Gastrocnemius medialis (tissue), 4 donors: Measurements from ENCODE around the gene MMEL1. TPM values are rescaled to one million over a fixed set of nuclear protein-coding genes. Genes with fewer than 3 reads are reported as not detected.

ENCODE experiments used
- ATAC-seq, 2 donors: fragments of 150-250 bp; one replicate each; pipeline ENCODE4 v1.9.1; 2016
- DNase-seq, 2 donors: peaks; one replicate each; pipeline ENCODE4 v3.0.0-alpha.2; 2019
- H3K27ac ChIP-seq, 4 donors: fragments of 200-600 bp; sonication (generic); 1 replicate in 1 of 4; 2 replicates in 3 of 4; pipeline ENCODE4 v1.5.1; 2016 to 2018; ENCODE audit warnings: mild to moderate bottlenecking in 2 of 4, moderate library complexity in 1 of 4
- H3K27me3 ChIP-seq, 3 donors: fragments of 200-600 bp; sonication (generic) in 2 of 3; 1 replicate in 1 of 3; 2 replicates in 2 of 3; pipeline versions ENCODE4 v1.5.1 to v1.6.0; 2016 to 2019; ENCODE audit warnings: mild to moderate bottlenecking in 1 of 3, moderate library complexity in 1 of 3
- H3K36me3 ChIP-seq, 2 donors: fragments of 200-600 bp; sonication (generic) in 1 of 2; one replicate each; pipeline ENCODE4 v1.5.1; 2017 to 2018
- H3K4me1 ChIP-seq, 2 donors: fragments of 200-600 bp; sonication (generic) in 1 of 2; one replicate each; pipeline ENCODE4 v1.5.1; 2016 to 2017; ENCODE audit warnings: mild to moderate bottlenecking in 2 of 2
- H3K4me3 ChIP-seq, 4 donors: fragments of 200-600 bp; sonication (generic) in 3 of 4; 1 replicate in 1 of 4; 2 replicates in 3 of 4; pipeline ENCODE4 v1.5.1; 2016 to 2019; ENCODE audit warnings: mild to moderate bottlenecking in 2 of 4
- H3K9me3 ChIP-seq, 3 donors: fragments of 200-600 bp; sonication (generic) in 2 of 3; 1 replicate in 1 of 3; 2 replicates in 2 of 3; pipeline ENCODE4 v1.5.1; 2016 to 2019
- POLR2A ChIP-seq, 2 donors: fragments of 450-650 bp; IDR thresholded peaks; one replicate each; pipeline ENCODE4 v1.6.1; 2017; ENCODE audit warnings: antibody characterized with exemption in 2 of 2, mild to moderate bottlenecking in 2 of 2, moderate library complexity in 2 of 2
- in situ Hi-C, 4 donors: fragments of 200-750 bp; cut with MboI; loops; one replicate each; pipeline versions ENCODE4 v1.15.0 to v1.8.0; 2017; ENCODE audit warnings: low sequenced_read_pairs in 4 of 4
- intact Hi-C: fragments of 100-400 bp; cut with DNase I; formaldehyde crosslinking; loops from one replicate; pipeline ENCODE4 v1.15.1; 2023; ENCODE audit warnings: low total_unique reads
- total RNA-seq, 4 donors: library from RNA; depleted of rRNA; stranded (reverse); fragments of >200 nt; gene quantifications; one replicate each; pipeline versions ENCODE4 v1.1.0 to v1.2.3, GENCODE V29; 2016
- TF ChIP-seq, protein P1 (sequence below), 5 experiments: fragments of 450-650 bp in 3 of 5; fragments of 200-600 bp in 2 of 5; sonication (generic) in 2 of 5; IDR thresholded peaks in 4 of 5; conservative IDR thresholded peaks in 1 of 5; 1 replicate in 4 of 5; 2 replicates in 1 of 5; pipeline ENCODE4 v1.5.1; 2016 to 2019; ENCODE audit warnings: antibody characterized with exemption in 5 of 5, mild to moderate bottlenecking in 3 of 5, moderate library complexity in 3 of 5

Gene MMEL1
- total RNA-seq, 4 donors from 2014 or later, result not detected

DNA sequence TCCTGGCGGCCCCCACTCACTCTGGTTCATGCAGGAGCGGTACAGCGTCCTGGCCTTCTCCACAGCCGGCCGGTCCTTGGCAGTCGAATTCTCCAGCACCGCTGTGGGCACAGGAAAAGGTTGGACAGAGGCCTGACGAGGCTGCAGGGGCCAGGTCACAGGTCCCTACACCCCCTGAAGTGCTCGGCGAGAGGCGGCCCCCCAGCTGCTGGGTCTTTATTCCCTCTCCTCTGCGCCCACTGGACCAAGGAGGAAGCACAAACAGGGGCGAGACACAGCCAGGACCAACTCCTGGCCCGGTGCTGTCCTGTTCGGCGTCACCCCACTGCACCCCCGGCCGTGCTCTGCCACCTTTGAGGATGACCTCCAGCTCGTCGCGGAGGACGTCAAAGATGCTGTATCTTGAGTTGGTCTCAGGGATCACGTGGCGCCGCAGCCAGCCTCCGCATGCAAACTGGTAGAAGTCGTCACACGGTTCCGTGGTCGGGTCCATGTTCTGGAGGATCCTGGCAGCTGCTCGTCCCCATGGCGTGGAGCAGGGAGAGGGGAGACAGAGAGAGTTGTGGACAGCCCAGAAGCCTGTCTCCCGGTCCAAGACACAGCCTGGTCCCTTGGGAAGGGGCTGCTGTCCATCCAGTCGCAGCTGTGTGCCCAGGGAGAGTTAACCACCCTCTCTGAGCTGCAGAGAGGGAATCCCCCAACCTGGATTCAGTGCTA, 23.3 kb downstream of the MMEL1 start:
- DNase-seq, result no peak
- Histone ChIP-seq H3K36me3 (no peaks in the 10 kb centered on the region), H3K4me3 (no peak overlapping the region), H3K27me3 (peaks cover 22 to 37% (median 27%) of the 10 kb centered on the region in 3 donors), H3K9me3 (no peaks in the 10 kb centered on the region), H3K4me1 (no peaks in the 10 kb centered on the region), H3K27ac (no peak overlapping the region)
- TF ChIP-seq POLR2A (IDR thresholded peaks at IDR 0.05), result no peak
- TF ChIP-seq, protein P1, sequence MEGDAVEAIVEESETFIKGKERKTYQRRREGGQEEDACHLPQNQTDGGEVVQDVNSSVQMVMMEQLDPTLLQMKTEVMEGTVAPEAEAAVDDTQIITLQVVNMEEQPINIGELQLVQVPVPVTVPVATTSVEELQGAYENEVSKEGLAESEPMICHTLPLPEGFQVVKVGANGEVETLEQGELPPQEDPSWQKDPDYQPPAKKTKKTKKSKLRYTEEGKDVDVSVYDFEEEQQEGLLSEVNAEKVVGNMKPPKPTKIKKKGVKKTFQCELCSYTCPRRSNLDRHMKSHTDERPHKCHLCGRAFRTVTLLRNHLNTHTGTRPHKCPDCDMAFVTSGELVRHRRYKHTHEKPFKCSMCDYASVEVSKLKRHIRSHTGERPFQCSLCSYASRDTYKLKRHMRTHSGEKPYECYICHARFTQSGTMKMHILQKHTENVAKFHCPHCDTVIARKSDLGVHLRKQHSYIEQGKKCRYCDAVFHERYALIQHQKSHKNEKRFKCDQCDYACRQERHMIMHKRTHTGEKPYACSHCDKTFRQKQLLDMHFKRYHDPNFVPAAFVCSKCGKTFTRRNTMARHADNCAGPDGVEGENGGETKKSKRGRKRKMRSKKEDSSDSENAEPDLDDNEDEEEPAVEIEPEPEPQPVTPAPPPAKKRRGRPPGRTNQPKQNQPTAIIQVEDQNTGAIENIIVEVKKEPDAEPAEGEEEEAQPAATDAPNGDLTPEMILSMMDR (IDR thresholded peaks at IDR 0.05 in 4 of 5, conservative IDR thresholded peaks at IDR 0.05 in 1 of 5), result no peak
- in situ Hi-C loops, result no loop called here
- intact Hi-C loops, result no loop called here
- ATAC-seq, result no peak

DNA sequence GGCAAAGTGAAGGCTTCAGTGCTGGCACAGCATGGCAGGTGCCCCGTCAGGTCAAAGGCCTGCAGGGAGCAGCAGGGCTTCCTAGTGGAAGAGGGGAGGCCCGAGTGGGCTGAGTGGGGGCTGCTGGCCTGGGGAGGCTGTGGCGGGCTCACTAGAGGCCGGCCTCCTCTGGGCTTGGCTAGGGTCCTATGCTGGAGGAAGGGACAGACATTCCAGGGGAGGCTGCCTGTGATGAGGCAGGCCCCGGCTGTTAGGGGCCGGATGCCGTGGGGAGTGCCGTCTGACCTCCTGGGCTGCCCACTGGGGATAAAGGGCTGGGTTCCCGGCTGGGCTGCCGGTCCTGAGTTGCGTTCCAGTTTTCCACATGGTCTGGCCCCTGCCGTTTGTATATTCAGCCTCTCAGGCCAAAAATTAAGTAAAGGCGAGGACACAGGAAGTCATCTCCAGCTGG, 25.1 kb downstream of the MMEL1 start:
- H3K36me3 ChIP-seq, result no peaks in the 10 kb centered on the region
- ATAC-seq, result no peak
- H3K27ac ChIP-seq, result no peak overlapping the region
- no peak for DNase-seq
- H3K9me3 ChIP-seq, result no peaks in the 10 kb centered on the region
- H3K4me1 ChIP-seq, result no peaks in the 10 kb centered on the region
- in situ Hi-C loops, result no loop called here
- no peak for TF ChIP-seq POLR2A (IDR thresholded peaks at IDR 0.05)
- TF ChIP-seq, protein P1 (IDR thresholded peaks at IDR 0.05 in 4 of 5, conservative IDR thresholded peaks at IDR 0.05 in 1 of 5), result no peak
- intact Hi-C loops, result no loop called here
- no peak overlapping the region for H3K4me3 ChIP-seq
- H3K27me3 ChIP-seq, result peaks cover 23 to 33% (median 27%) of the 10 kb centered on the region in 3 donors

DNA sequence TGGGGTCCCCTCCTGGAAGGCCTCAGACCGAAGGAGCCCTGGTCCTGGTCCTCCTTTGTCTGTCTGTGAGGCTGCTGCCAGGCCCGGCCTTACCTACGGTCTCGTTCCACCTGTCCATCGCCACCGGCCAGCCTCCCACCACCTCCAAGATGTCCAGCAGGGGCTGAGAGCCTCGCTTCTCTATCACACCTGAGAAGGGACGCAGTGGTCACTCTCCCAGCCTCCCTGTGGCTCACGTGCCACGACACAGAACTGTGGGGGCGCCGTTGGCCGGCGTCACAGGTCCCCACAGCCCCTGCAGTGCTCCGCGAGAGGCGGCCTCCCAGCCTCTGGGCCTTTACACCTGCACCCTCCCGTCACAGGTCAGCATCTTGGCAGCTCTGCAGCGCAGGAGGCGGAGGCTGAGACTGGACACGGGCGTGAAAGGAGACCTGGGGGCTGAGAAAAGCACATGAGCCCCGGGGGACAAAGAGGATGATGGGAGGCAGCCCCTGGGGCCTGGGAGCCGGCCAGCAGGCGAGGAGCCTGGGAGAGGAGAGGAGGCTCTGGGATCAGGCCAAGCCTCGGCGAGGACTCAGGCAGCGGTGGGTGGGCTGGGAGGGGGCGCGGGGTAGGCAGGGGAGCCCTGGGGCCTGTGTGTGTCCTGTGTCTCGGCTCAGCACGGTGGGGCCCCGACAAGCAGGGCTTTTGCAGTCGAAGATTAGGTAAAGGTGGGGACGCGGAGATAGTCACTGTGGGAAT, 25.8 kb downstream of the MMEL1 start:
- Histone ChIP-seq H3K27ac (no peak overlapping the region), H3K9me3 (no peaks in the 10 kb centered on the region), H3K27me3 (peaks cover 24 to 31% (median 25%) of the 10 kb centered on the region in 3 donors), H3K36me3 (no peaks in the 10 kb centered on the region), H3K4me1 (no peaks in the 10 kb centered on the region), H3K4me3 (no peak overlapping the region)
- intact Hi-C loops (no loop called here), in situ Hi-C loops (no loop called here)
- TF ChIP-seq, protein P1 (IDR thresholded peaks at IDR 0.05 in 4 of 5, conservative IDR thresholded peaks at IDR 0.05 in 1 of 5), result no peak
- TF ChIP-seq POLR2A (IDR thresholded peaks at IDR 0.05), result no peak
- no peak for DNase-seq
- no peak for ATAC-seq

DNA sequence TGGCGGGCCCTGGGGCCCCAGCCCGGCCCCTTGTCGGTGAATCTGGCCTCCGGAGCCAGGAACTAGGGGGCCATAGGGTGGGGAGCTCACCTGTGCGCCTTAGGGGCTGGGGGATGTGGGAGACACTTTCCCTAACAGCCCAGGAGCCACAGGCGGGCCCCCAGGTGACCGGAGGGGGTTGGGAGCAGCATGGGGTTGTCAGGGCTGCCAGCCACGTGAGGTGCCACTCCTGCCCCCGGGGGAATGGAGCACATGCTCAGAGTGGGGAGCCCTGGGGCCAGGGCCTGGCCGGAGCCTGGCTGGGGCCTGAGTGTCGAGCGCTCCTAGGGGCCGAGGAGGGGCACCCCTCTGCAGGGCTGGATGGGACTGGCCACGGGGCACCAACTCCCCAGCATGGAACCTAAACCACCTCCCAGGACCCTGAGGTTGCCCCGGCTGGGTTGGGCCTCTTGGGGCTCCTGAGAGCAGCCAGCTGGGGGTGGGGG, 26.4 kb downstream of the MMEL1 start:
- H3K4me3 ChIP-seq, result no peak overlapping the region
- TF ChIP-seq, protein P1 (IDR thresholded peaks at IDR 0.05 in 4 of 5, conservative IDR thresholded peaks at IDR 0.05 in 1 of 5), result no peak
- TF ChIP-seq POLR2A (IDR thresholded peaks at IDR 0.05), result no peak
- no peaks in the 10 kb centered on the region for H3K9me3 ChIP-seq
- ATAC-seq, result no peak
- no peaks in the 10 kb centered on the region for H3K4me1 ChIP-seq
- H3K36me3 ChIP-seq, result no peaks in the 10 kb centered on the region
- H3K27ac ChIP-seq, result no peak overlapping the region
- intact Hi-C loops (no loop called here), in situ Hi-C loops (no loop called here)
- peaks cover 18 to 25% (median 21%) of the 10 kb centered on the region in 3 donors for H3K27me3 ChIP-seq
- no peak for DNase-seq
